Calu3 (cell line): ENCODE results near the gene NSUN5. TPM values are rescaled to one million over a fixed set of nuclear protein-coding genes. Genes with fewer than 3 reads are reported as not detected.

Source experiments
- BruUV-seq: library from RNA; stranded (reverse); fragments of 400-500 nt; replicated peaks from 2 replicates; lab custom pipeline; 2021; lab: Mats Ljungman, UMichigan
- CTCF ChIA-PET: fragments of 300-600 bp; sonication (Branson Sonifier 250); formaldehyde crosslinking; loops from one replicate; lab custom pipeline; 2022; ENCODE audit warnings: antibody characterized with exemption; lab: Charles Lee
- DNase-seq: peaks from one replicate; pipeline ENCODE4 v3.0.0; 2022
- H3K27ac Mint-ChIP-seq: one replicate; pipeline ENCODE4 v1.8.0; 2022; ENCODE audit warnings: mixed read lengths; ENCODE audit not compliant: unreplicated experiment
- H3K27me3 Mint-ChIP-seq: one replicate; pipeline ENCODE4 v1.8.0; 2022; ENCODE audit warnings: mixed read lengths; ENCODE audit not compliant: unreplicated experiment
- H3K36me3 Mint-ChIP-seq: one replicate; pipeline ENCODE4 v1.8.0; 2022; ENCODE audit warnings: mild to moderate bottlenecking, moderate library complexity, mixed read lengths; ENCODE audit not compliant: insufficient read depth, unreplicated experiment
- H3K4me1 Mint-ChIP-seq: one replicate; pipeline ENCODE4 v1.8.0; 2022; ENCODE audit warnings: mild to moderate bottlenecking, low read depth, mixed read lengths; ENCODE audit not compliant: unreplicated experiment
- H3K4me3 Mint-ChIP-seq: one replicate; pipeline ENCODE4 v1.8.0; 2022; ENCODE audit warnings: mild to moderate bottlenecking, low read depth, moderate library complexity, mixed read lengths; ENCODE audit not compliant: unreplicated experiment
- H3K9me3 Mint-ChIP-seq: one replicate; pipeline ENCODE4 v1.8.0; 2022; ENCODE audit warnings: low read depth, mixed read lengths; ENCODE audit not compliant: unreplicated experiment
- CTCF ChIP-seq: fragments of 200-600 bp; IDR thresholded peaks from one replicate; pipeline ENCODE4 v1.8.0; 2022; ENCODE audit warnings: antibody characterized with exemption; ENCODE audit not compliant: unreplicated experiment
- intact Hi-C: fragments of 100-400 bp; cut with micrococcal nuclease; formaldehyde crosslinking; loops from one replicate; pipeline ENCODE4 v1.10.0; 2022; ENCODE audit not compliant: unreplicated experiment
- total RNA-seq: library from RNA; stranded (reverse); gene quantifications from 2 replicates; pipeline ENCODE4 v1.2.3, GENCODE V29; 2022

Gene NSUN5
- total RNA-seq, 1 experiment from 2014 or later: 17.5 TPM

GRCh38 chr7:73342645-73343044 lies 34.0 kb upstream of the NSUN5 start:
- no peak for TF ChIP-seq CTCF
- Mint-ChIP-seq H3K9me3 (no peaks in the 10 kb centered on the region), H3K27me3 (peaks cover 3% of the 10 kb centered on the region), H3K4me3 (no peak overlapping the region), H3K4me1 (peaks cover 7% of the 10 kb centered on the region), H3K27ac (no peak overlapping the region), H3K36me3 (no peaks in the 10 kb centered on the region)
- CTCF ChIA-PET: interaction anchor here (1.1 to 1.8 kb wide), 3 partner anchors 15 to 109 kb away, joined by 3 to 5 read pairs (median 4); no protein-coding TSS in a partner anchor
- intact Hi-C loops: loop anchor here (10.0 kb wide), 1 partner anchor 92 kb away; the partner anchor contains the start of gene FZD9
- no TSS peak for BruUV-seq
- DNase-seq: peak; percentile 5

GRCh38 chr7:73341877-73342276 lies 33.3 kb upstream of the NSUN5 start:
- BruUV-seq: no TSS peak
- H3K27me3 Mint-ChIP-seq: peaks cover 1% of the 10 kb centered on the region
- intact Hi-C loops: loop anchor here (10.0 kb wide), 1 partner anchor 93 kb away; the partner anchor contains the start of gene FZD9
- no peak overlapping the region for H3K27ac Mint-ChIP-seq
- peaks cover 7% of the 10 kb centered on the region for H3K4me1 Mint-ChIP-seq
- no peak overlapping the region for H3K4me3 Mint-ChIP-seq
- peak; percentile 10 for DNase-seq
- no peaks in the 10 kb centered on the region for H3K36me3 Mint-ChIP-seq
- H3K9me3 Mint-ChIP-seq: no peaks in the 10 kb centered on the region
- CTCF ChIA-PET: interaction anchor here (1.1 to 1.8 kb wide), 3 partner anchors 16 to 110 kb away, joined by 3 to 5 read pairs (median 4); no protein-coding TSS in a partner anchor
- TF ChIP-seq CTCF: no peak

- intact Hi-C loops: loop anchor here (10.0 kb wide), 1 partner anchor 94 kb away; the partner anchor contains the start of gene FZD9
- no peak for TF ChIP-seq CTCF
- H3K27me3 Mint-ChIP-seq: peaks cover 15% of the 10 kb centered on the region
- H3K9me3 Mint-ChIP-seq: no peaks in the 10 kb centered on the region
- H3K36me3 Mint-ChIP-seq: no peaks in the 10 kb centered on the region
- no peak overlapping the region for H3K27ac Mint-ChIP-seq
- DNase-seq: no peak
- H3K4me1 Mint-ChIP-seq: peaks cover 7% of the 10 kb centered on the region
- CTCF ChIA-PET: no interaction called here
- H3K4me3 Mint-ChIP-seq: no peak overlapping the region
- BruUV-seq: no TSS peak
These were observed 31.9 kb upstream of the NSUN5 start for GRCh38 chr7:73340514-73340913.

- peaks cover 7% of the 10 kb centered on the region for H3K4me1 Mint-ChIP-seq
- BruUV-seq: no TSS peak
- H3K27me3 Mint-ChIP-seq: peaks cover 36% of the 10 kb centered on the region
- CTCF ChIA-PET: no interaction called here
- H3K9me3 Mint-ChIP-seq: no peaks in the 10 kb centered on the region
- intact Hi-C loops: no loop called here
- DNase-seq: no peak
- TF ChIP-seq CTCF: no peak
- H3K27ac Mint-ChIP-seq: no peak overlapping the region
- H3K36me3 Mint-ChIP-seq: no peaks in the 10 kb centered on the region
- H3K4me3 Mint-ChIP-seq: no peak overlapping the region
These were observed 29.7 kb upstream of the NSUN5 start for GRCh38 chr7:73338321-73338720.
